ENCODE measurements around the gene RAB40A.

- TF ChIP-seq MXI1 (IDR thresholded peaks at IDR 0.05; ENCODE audit: low read depth, low read length) = no peak
- TF ChIP-seq ZFX (CRISPR knock-in tag; IDR thresholded peaks at IDR 0.05) = no peak
- TF ChIP-seq CTCF (IDR thresholded peaks at IDR 0.05 in 2 of 3, conservative IDR thresholded peaks at IDR 0.05 in 1 of 3; ENCODE audit: insufficient read depth in 2 of 3, low read depth in 1 of 3, low read length in 3 of 3) = no peak
- TF ChIP-seq ZZZ3 (IDR thresholded peaks at IDR 0.05) = no peak
- no peak for TF ChIP-seq ZBTB43 (CRISPR knock-in tag; IDR thresholded peaks at IDR 0.05)
- no peak for TF ChIP-seq TAF1 (IDR thresholded peaks at IDR 0.05; ENCODE audit: control insufficient read depth, extremely low read depth, insufficient read depth, low read length, severe bottlenecking)
- TF ChIP-seq SMC3 (conservative IDR thresholded peaks at IDR 0.05; ENCODE audit: insufficient read depth, low read depth, low read length) = no peak
- no peak for TF ChIP-seq TBP (optimal IDR thresholded peaks at IDR 0.05; ENCODE audit: low read depth, low read length)
- no peak for TF ChIP-seq MITF (IDR thresholded peaks at IDR 0.05)
- TF ChIP-seq GATA2 (CRISPR knock-in tag; IDR thresholded peaks at IDR 0.05) = no peak
These were observed 41.0 kb upstream of the RAB40A start for GRCh38 chrX:103560256-103560655.

All from K562 (cell line).